ENCODE measurements around the gene XPNPEP1.

DNA sequence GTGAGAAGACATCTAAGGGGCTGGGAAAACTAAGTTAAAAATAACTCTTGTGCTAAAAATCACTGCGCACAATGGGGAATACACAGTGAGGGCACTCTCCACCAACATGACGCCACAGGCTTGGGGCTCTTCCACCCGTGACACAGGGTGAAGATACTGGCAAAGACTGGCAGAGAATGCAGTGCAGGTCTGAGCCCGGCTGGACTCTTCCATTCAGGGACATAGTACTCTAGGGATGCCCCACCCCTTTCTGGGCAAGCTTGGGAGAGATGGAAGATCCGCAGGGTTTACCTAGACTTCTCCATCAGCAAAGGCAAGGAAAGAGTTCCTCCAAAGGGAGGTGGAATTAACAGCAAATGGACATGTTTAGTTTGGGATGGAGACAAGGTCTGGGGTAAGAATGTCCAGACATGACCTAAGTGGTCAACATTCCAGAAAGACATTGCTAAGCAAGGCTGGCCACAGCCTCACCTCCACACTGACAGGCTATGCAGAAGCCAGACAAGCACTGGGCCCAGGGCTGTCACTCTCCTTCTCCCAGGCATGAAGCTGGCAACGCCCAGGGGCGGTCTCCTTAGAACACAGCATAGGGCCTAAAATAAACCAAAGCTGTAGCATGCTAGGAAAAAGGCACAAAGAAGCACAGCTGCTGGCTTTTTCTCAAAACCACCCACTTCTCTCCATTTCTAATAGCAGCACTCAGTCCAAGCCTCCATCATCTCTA lies 28.1 kb downstream of the XPNPEP1 start:
- TF ChIP-seq, protein P1, sequence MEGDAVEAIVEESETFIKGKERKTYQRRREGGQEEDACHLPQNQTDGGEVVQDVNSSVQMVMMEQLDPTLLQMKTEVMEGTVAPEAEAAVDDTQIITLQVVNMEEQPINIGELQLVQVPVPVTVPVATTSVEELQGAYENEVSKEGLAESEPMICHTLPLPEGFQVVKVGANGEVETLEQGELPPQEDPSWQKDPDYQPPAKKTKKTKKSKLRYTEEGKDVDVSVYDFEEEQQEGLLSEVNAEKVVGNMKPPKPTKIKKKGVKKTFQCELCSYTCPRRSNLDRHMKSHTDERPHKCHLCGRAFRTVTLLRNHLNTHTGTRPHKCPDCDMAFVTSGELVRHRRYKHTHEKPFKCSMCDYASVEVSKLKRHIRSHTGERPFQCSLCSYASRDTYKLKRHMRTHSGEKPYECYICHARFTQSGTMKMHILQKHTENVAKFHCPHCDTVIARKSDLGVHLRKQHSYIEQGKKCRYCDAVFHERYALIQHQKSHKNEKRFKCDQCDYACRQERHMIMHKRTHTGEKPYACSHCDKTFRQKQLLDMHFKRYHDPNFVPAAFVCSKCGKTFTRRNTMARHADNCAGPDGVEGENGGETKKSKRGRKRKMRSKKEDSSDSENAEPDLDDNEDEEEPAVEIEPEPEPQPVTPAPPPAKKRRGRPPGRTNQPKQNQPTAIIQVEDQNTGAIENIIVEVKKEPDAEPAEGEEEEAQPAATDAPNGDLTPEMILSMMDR (conservative IDR thresholded peaks at IDR 0.05 in 1 of 2, IDR thresholded peaks at IDR 0.05 in 1 of 2; ENCODE audit: extremely low read depth in 1 of 2, insufficient read depth in 1 of 2, low read depth in 1 of 2, low read length in 2 of 2): no peak
- no peak for TF ChIP-seq EZH2 (IDR thresholded peaks at IDR 0.05; ENCODE audit: borderline replicate concordance, low read length)

Measured in mammary epithelial cell (primary cell).